CD4-positive, CD25-positive, alpha-beta regulatory T cell (primary cell): ENCODE data around the gene RASGEF1C. TPM values are rescaled to one million over a fixed set of nuclear protein-coding genes. Genes with fewer than 3 reads are reported as not detected.
A peak's percentile ranks its signal among the peaks of the same experiment; 100 is the strongest.

Experiments
- ATAC-seq, 2 donors: fragments of 150-1000 bp; cut with Tn5 transposase; one replicate each; pipeline ENCODE4 v1.10.0; 2021; ENCODE audit warnings: low read depth in 2 of 2, moderate number of reproducible peaks in 2 of 2, moderate library complexity in 1 of 2
- DNase-seq, 3 donors: peaks; one replicate each; pipeline versions ENCODE4 v3.0.0 to v3.0.0-alpha.2; 2012 to 2022; ENCODE audit warnings: mixed read lengths in 1 of 3
- H3K27ac ChIP-seq: one replicate; pipeline ENCODE4 v1.7.0; 2013; ENCODE audit warnings: mild to moderate bottlenecking, low read length; ENCODE audit not compliant: insufficient read depth, poor library complexity, severe bottlenecking
- H3K27me3 ChIP-seq: one replicate; pipeline ENCODE4 v1.7.0; 2013; ENCODE audit warnings: low read length; ENCODE audit not compliant: control insufficient read depth, insufficient read depth
- H3K36me3 ChIP-seq: one replicate; pipeline ENCODE4 v1.7.0; 2013; ENCODE audit warnings: mild to moderate bottlenecking, low read length, moderate library complexity; ENCODE audit not compliant: control insufficient read depth, insufficient read depth
- H3K4me1 ChIP-seq: 2 replicates; pipeline ENCODE4 v1.7.0; 2013; ENCODE audit warnings: mild to moderate bottlenecking, low read length; ENCODE audit not compliant: insufficient read depth, control insufficient read depth, poor library complexity, severe bottlenecking
- H3K4me3 ChIP-seq: one replicate; pipeline ENCODE4 v1.7.0; 2013; ENCODE audit warnings: low read depth, mild to moderate bottlenecking, low read length, moderate library complexity
- H3K9me3 ChIP-seq, 2 experiments: 1 replicate in 1 of 2; 2 replicates in 1 of 2; pipeline ENCODE4 v1.7.0; 2013; ENCODE audit warnings: low read length in 2 of 2, mild to moderate bottlenecking in 1 of 2, moderate library complexity in 1 of 2; ENCODE audit not compliant: control insufficient read depth in 2 of 2
- H3K27ac Mint-ChIP-seq, 3 donors: one replicate each; pipeline ENCODE4 v1.8.0; 2020 to 2022; ENCODE audit warnings: mild to moderate bottlenecking in 3 of 3, mixed read lengths in 3 of 3, moderate library complexity in 2 of 3
- H3K27me3 Mint-ChIP-seq: one replicate; pipeline ENCODE4 v1.8.0; 2022; ENCODE audit warnings: mild to moderate bottlenecking, mixed read lengths
- H3K36me3 Mint-ChIP-seq: one replicate; pipeline ENCODE4 v1.8.0; 2020; ENCODE audit warnings: mixed read lengths
- H3K4me1 Mint-ChIP-seq, 4 donors: one replicate each; pipeline ENCODE4 v1.8.0; 2020 to 2022; ENCODE audit warnings: mixed read lengths in 4 of 4, mild to moderate bottlenecking in 1 of 4
- H3K4me3 Mint-ChIP-seq, 4 donors: one replicate each; pipeline ENCODE4 v1.8.0; 2020 to 2022; ENCODE audit warnings: mild to moderate bottlenecking in 4 of 4, mixed read lengths in 4 of 4, moderate library complexity in 3 of 4
- H3K9me3 Mint-ChIP-seq, 7 donors: one replicate each; pipeline ENCODE4 v1.8.0; 2020 to 2022; ENCODE audit warnings: mixed read lengths in 7 of 7, mild to moderate bottlenecking in 3 of 7, moderate library complexity in 2 of 7
- polyA plus RNA-seq, 4 donors: library from polyadenylated mRNA; unstranded; fragments of 300-500 nt; fragmentation: Illumina TruSeq; gene quantifications; one replicate each; pipeline ENCODE4 v1.2.3, GENCODE V29; 2021
- total RNA-seq: library from RNA; stranded (reverse); gene quantifications from one replicate; pipeline ENCODE4 v1.2.3, GENCODE V29; 2022

RASGEF1C gene
- total and polyA plus RNA-seq, 5 donors from 2014 or later = not detected

DNA sequence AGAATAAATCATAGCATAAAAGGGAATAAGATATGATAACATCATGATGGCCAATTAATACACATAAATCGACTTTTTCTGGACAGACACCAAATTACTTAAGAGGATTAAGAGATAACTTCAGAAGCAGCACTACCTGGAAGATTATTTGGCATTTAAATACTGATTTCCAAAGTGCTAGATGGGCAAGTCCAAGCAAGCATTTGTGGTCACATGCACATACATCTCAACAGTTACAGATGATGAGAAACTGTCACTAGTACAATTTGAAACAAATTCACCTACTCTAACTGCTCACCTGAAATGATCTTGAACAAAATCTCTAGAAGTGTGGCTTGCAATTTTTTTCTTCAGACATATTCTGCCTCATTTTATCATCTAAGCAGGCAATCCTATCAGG, 26.8 kb upstream of the RASGEF1C start:
- no peak overlapping the region for H3K4me3 Mint-ChIP-seq
- peaks cover 73% of the 10 kb centered on the region for H3K36me3 Mint-ChIP-seq
- no peaks in the 10 kb centered on the region for H3K4me1 Mint-ChIP-seq
- H3K4me3 ChIP-seq = no peak overlapping the region
- H3K27me3 ChIP-seq = no peaks in the 10 kb centered on the region
- H3K9me3 ChIP-seq = peaks cover 7 to 18% of the 10 kb centered on the region in 2 experiments
- H3K27ac ChIP-seq = no peak overlapping the region
- H3K4me1 ChIP-seq = no peaks in the 10 kb centered on the region
- peaks cover 0 to 15% (median 9%) of the 10 kb centered on the region in 7 donors for H3K9me3 Mint-ChIP-seq
- H3K36me3 ChIP-seq = peaks cover 69% of the 10 kb centered on the region
- no peak overlapping the region for H3K27ac Mint-ChIP-seq
- no peak for DNase-seq
- no peak for ATAC-seq
- no peaks in the 10 kb centered on the region for H3K27me3 Mint-ChIP-seq

DNA sequence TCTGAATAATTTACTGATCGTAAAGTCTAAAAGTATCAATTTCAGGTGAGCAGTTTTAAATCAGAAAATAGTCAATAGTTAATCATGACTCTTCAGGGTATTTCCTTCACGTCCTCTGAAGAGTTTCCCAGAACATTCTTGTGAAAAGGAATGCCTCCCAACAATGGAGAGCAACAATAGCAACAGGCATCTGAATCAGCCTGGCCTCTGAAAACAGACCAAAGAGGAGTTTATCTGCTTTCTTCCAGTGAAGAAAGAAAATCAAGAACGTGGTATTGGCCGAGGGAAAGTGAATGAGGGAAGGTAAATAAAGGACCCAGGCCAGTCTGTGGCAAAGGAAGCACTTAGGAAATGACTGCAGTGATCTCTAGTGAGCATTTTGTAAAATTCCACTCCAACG, 26.1 kb upstream of the RASGEF1C start:
- H3K27ac Mint-ChIP-seq = no peak overlapping the region
- peaks cover 8 to 14% of the 10 kb centered on the region in 2 experiments for H3K9me3 ChIP-seq
- no peak overlapping the region for H3K4me3 Mint-ChIP-seq
- H3K4me1 Mint-ChIP-seq = no peaks in the 10 kb centered on the region
- DNase-seq (no peak), ATAC-seq (no peak)
- no peaks in the 10 kb centered on the region for H3K4me1 ChIP-seq
- peaks cover 67% of the 10 kb centered on the region for H3K36me3 Mint-ChIP-seq
- peaks cover 0 to 13% (median 6%) of the 10 kb centered on the region in 7 donors for H3K9me3 Mint-ChIP-seq
- H3K4me3 ChIP-seq = no peak overlapping the region
- no peaks in the 10 kb centered on the region for H3K27me3 Mint-ChIP-seq
- H3K36me3 ChIP-seq = peaks cover 61% of the 10 kb centered on the region
- H3K27me3 ChIP-seq = no peaks in the 10 kb centered on the region
- H3K27ac ChIP-seq = no peak overlapping the region

DNA sequence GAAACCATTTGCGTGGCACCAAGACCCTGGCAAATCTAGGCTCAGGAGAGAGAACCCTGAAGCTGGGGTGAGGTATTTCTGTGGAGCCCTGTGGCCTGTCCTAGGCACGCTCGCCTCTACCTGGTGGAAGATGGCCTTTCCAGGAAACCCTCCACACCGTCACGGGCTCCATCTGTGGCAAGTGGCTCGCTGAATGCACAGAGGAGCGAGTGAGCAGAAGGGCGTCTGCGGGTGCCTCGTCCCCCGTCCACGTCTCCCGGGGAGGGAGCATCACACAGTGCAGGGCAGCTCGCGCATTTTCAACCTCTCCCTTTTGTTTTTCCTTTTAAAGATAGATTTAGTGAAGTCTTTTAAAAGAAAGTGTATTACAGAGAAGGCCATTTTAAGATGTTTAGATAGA, 25.3 kb upstream of the RASGEF1C start:
- Histone ChIP-seq H3K4me3 (no peak overlapping the region), H3K36me3 (peaks cover 53% of the 10 kb centered on the region), H3K27me3 (no peaks in the 10 kb centered on the region), H3K27ac (no peak overlapping the region), H3K9me3 (peaks cover 8 to 14% of the 10 kb centered on the region in 2 experiments), H3K4me1 (no peaks in the 10 kb centered on the region)
- no peaks in the 10 kb centered on the region for H3K4me1 Mint-ChIP-seq
- no peak for DNase-seq
- no peak overlapping the region for H3K27ac Mint-ChIP-seq
- peaks cover 0 to 13% (median 6%) of the 10 kb centered on the region in 7 donors for H3K9me3 Mint-ChIP-seq
- no peak for ATAC-seq
- H3K4me3 Mint-ChIP-seq = no peak overlapping the region
- no peaks in the 10 kb centered on the region for H3K27me3 Mint-ChIP-seq
- H3K36me3 Mint-ChIP-seq = peaks cover 63% of the 10 kb centered on the region

DNA sequence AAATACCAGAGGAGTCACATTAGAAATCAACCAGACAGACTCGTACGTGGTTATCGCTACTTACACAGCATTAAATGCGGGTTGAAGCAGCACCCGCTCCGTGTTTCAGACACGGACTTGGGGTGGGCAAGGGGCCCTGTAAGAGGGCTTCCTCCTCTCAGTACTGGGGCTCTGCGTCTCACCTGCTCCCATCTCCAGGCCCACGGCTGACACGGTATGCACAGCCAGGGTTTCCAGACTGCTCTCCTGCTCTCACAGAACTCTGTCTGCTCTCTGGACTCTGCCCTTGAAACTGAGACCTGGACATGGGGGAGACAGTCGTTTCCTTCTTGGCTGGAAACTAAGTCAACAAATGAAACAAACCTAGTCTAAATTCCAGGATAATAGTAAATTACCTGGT, 24.7 kb upstream of the RASGEF1C start:
- Mint-ChIP-seq H3K27ac (no peak overlapping the region), H3K4me1 (no peaks in the 10 kb centered on the region), H3K4me3 (no peak overlapping the region), H3K9me3 (peaks cover 0 to 13% (median 6%) of the 10 kb centered on the region in 7 donors), H3K27me3 (no peaks in the 10 kb centered on the region), H3K36me3 (peaks cover 62% of the 10 kb centered on the region)
- Histone ChIP-seq H3K4me1 (no peaks in the 10 kb centered on the region), H3K27ac (no peak overlapping the region), H3K9me3 (peaks cover 8 to 14% of the 10 kb centered on the region in 2 experiments), H3K27me3 (no peaks in the 10 kb centered on the region), H3K36me3 (peaks cover 48% of the 10 kb centered on the region), H3K4me3 (no peak overlapping the region)
- no peak for DNase-seq
- no peak for ATAC-seq

DNA sequence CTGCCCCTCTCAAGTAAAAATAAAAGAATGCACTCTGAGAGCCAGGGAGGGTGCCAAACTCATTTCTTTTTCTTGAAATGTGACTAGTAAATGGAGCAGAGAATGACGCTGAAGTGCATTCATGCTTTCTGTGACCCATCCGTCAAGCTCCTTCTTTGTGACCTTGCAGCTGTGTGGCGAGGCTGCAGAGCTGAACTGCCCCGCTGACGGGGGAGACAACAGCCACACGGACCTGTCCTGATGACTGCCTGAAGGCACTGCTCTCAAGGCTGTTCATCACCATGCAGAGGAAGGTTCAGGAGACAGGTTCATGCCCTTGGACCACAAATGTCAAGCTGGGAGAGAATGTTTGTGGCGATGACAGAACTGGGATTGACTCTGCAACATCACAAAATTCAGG, 21.0 kb upstream of the RASGEF1C start:
- Mint-ChIP-seq H3K4me1 (no peaks in the 10 kb centered on the region), H3K36me3 (peaks cover 38% of the 10 kb centered on the region), H3K27ac (peak overlapping the region in 1 of 3 donors; percentile 36), H3K9me3 (peaks cover 1 to 40% (median 10%) of the 10 kb centered on the region in 7 donors), H3K4me3 (peak overlapping the region in 1 of 4 donors; percentile 21), H3K27me3 (no peaks in the 10 kb centered on the region)
- no peak overlapping the region for H3K4me3 ChIP-seq
- no peak for DNase-seq
- no peaks in the 10 kb centered on the region for H3K27me3 ChIP-seq
- no peak overlapping the region for H3K27ac ChIP-seq
- H3K4me1 ChIP-seq = no peaks in the 10 kb centered on the region
- ATAC-seq = no peak
- H3K36me3 ChIP-seq = peaks cover 15% of the 10 kb centered on the region
- peaks cover 22 to 31% of the 10 kb centered on the region in 2 experiments for H3K9me3 ChIP-seq

DNA sequence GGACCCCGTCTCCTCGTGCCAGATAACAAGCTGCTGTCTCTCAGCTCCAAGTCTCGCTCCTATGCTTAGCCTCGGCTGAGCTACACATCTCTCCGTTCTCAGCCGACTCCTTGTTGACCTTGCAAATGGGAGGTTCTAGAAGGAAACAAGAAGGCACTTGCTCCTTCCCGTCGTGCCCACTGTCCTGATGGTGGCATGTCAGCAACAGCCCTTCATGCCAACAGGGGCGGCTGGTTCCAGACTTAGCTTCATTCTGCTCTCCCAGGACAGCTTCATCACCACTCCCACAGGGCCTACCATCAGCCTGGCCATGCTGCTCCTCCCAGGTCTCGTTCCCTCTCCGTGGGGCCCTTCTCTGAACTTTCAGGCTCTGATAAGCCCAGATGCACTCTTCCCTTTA, 13.0 kb upstream of the RASGEF1C start:
- Histone ChIP-seq H3K27me3 (no peaks in the 10 kb centered on the region), H3K27ac (no peak overlapping the region), H3K4me1 (no peaks in the 10 kb centered on the region), H3K9me3 (peaks cover 38 to 75% of the 10 kb centered on the region in 2 experiments), H3K4me3 (no peak overlapping the region), H3K36me3 (no peaks in the 10 kb centered on the region)
- no peak overlapping the region for H3K4me3 Mint-ChIP-seq
- ATAC-seq (no peak), DNase-seq (no peak)
- H3K27me3 Mint-ChIP-seq = no peaks in the 10 kb centered on the region
- H3K27ac Mint-ChIP-seq = no peak overlapping the region
- peaks cover 1 to 79% (median 36%) of the 10 kb centered on the region in 7 donors for H3K9me3 Mint-ChIP-seq
- H3K36me3 Mint-ChIP-seq = peaks cover 11% of the 10 kb centered on the region
- no peaks in the 10 kb centered on the region for H3K4me1 Mint-ChIP-seq

DNA sequence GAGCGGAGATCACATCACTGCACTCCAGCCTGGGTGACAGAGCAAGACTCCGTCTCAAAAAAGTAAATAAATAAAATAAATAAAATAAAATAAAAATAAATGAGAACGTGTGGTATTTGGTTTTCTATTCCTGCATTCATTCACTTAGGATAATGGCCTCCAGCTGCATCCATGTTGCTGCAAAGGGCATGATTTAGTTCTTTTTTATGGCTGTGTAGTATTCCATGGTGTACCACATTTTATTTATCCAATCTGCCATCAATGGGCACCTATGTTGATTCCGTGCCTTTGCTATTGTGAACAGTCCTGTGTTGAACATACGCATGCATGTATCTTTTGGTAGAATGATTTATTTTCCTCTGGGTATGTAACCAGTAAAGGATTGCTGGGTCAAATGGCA, 8.8 kb upstream of the RASGEF1C start:
- Histone ChIP-seq H3K27me3 (no peaks in the 10 kb centered on the region), H3K36me3 (no peaks in the 10 kb centered on the region), H3K9me3 (peaks cover 19 to 63% of the 10 kb centered on the region in 2 experiments), H3K4me3 (no peak overlapping the region), H3K4me1 (no peaks in the 10 kb centered on the region), H3K27ac (no peak overlapping the region)
- H3K9me3 Mint-ChIP-seq = peaks cover 0 to 57% (median 17%) of the 10 kb centered on the region in 7 donors
- no peaks in the 10 kb centered on the region for H3K27me3 Mint-ChIP-seq
- no peak overlapping the region for H3K4me3 Mint-ChIP-seq
- H3K27ac Mint-ChIP-seq = no peak overlapping the region
- H3K36me3 Mint-ChIP-seq = peaks cover 4% of the 10 kb centered on the region
- ATAC-seq (no peak), DNase-seq (no peak)
- H3K4me1 Mint-ChIP-seq = no peaks in the 10 kb centered on the region

DNA sequence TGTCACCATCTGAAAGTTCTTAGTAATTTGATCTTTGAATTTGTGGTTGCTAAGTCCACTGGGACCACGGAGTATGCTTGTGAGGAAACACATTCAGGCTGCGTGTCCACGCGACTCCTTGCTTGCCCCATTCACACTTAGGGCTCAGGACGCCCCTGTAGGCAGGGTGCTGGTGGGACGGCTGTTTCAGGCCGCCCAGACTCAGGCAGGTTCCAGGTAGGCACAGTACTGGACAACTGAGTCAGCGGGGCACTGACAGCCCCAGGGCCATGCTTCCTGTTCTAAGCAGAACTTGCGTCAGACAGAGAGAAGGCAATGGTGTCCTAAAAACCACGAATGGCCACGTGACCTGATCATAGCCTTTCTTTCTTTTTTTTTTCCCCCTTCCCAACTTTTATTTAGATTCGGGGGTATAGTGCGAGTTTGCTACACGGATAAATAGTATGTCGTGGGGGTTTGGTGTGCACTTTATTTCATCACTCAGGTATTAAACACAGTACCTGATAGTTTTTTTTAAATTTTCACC, 7.7 kb upstream of the RASGEF1C start:
- H3K27me3 Mint-ChIP-seq = peaks cover 4% of the 10 kb centered on the region
- Histone ChIP-seq H3K27me3 (no peaks in the 10 kb centered on the region), H3K4me1 (no peaks in the 10 kb centered on the region), H3K27ac (no peak overlapping the region), H3K4me3 (no peak overlapping the region), H3K36me3 (no peaks in the 10 kb centered on the region), H3K9me3 (peaks cover 18 to 54% of the 10 kb centered on the region in 2 experiments)
- no peak overlapping the region for H3K4me3 Mint-ChIP-seq
- no peak overlapping the region for H3K27ac Mint-ChIP-seq
- no peaks in the 10 kb centered on the region for H3K4me1 Mint-ChIP-seq
- no peak for ATAC-seq
- no peak for DNase-seq
- peaks cover 0 to 47% (median 13%) of the 10 kb centered on the region in 7 donors for H3K9me3 Mint-ChIP-seq
- no peaks in the 10 kb centered on the region for H3K36me3 Mint-ChIP-seq
